ENCODE measurements around the gene MDFIC. TPM values are rescaled to one million over a fixed set of nuclear protein-coding genes. Genes with fewer than 3 reads are reported as not detected.

MDFIC gene
- polyA plus RNA-seq, 1 experiment = 35.9 TPM

- ChIA-PET CTCF (no interaction called here), POLR2A (no interaction called here)
- no peak for DNase-seq (ENCODE audit: low read depth, low spot score)
- no peak for TF ChIP-seq CTCF (IDR thresholded peaks at IDR 0.05; ENCODE audit: low read depth, low read length)
- H3K27me3 ChIP-seq (ENCODE audit: control insufficient read depth, insufficient read depth, low read length) = no peaks in the 10 kb centered on the region
- no peak overlapping the region for H3K4me3 ChIP-seq (ENCODE audit: low read depth, low read length)
- no peak overlapping the region for H3K27ac ChIP-seq (ENCODE audit: low read depth, low read length)
- no peaks in the 10 kb centered on the region for H3K9me3 ChIP-seq (ENCODE audit: control insufficient read depth, insufficient read depth, low read length)
Measured at GRCh38 chr7:114916261-114916892, 5.5 kb upstream of the MDFIC start.

- TF ChIP-seq CTCF (IDR thresholded peaks at IDR 0.05; ENCODE audit: low read depth, low read length) = no peak
- H3K9me3 ChIP-seq (ENCODE audit: control insufficient read depth, insufficient read depth, low read length) = no peaks in the 10 kb centered on the region
- no peak for DNase-seq (ENCODE audit: low read depth, low spot score)
- no peaks in the 10 kb centered on the region for H3K27me3 ChIP-seq (ENCODE audit: control insufficient read depth, insufficient read depth, low read length)
- POLR2A ChIA-PET = no interaction called here
- no peak overlapping the region for H3K27ac ChIP-seq (ENCODE audit: low read depth, low read length)
- no peak overlapping the region for H3K4me3 ChIP-seq (ENCODE audit: low read depth, low read length)
- CTCF ChIA-PET = no interaction called here
Measured at GRCh38 chr7:114917211-114917839, 4.6 kb upstream of the MDFIC start.

GRCh38 chr7:114919587-114919986, 2.3 kb upstream of the MDFIC start:
- no peak overlapping the region for H3K27ac ChIP-seq (ENCODE audit: low read depth, low read length)
- no peaks in the 10 kb centered on the region for H3K9me3 ChIP-seq (ENCODE audit: control insufficient read depth, insufficient read depth, low read length)
- TF ChIP-seq CTCF (IDR thresholded peaks at IDR 0.05; ENCODE audit: low read depth, low read length) = no peak
- CTCF ChIA-PET = no interaction called here
- DNase-seq (ENCODE audit: low read depth, low spot score) = no peak
- H3K4me3 ChIP-seq (ENCODE audit: low read depth, low read length) = no peak overlapping the region
- POLR2A ChIA-PET = no interaction called here
- no peaks in the 10 kb centered on the region for H3K27me3 ChIP-seq (ENCODE audit: control insufficient read depth, insufficient read depth, low read length)

- no peak for TF ChIP-seq CTCF (IDR thresholded peaks at IDR 0.05; ENCODE audit: low read depth, low read length)
- no peaks in the 10 kb centered on the region for H3K9me3 ChIP-seq (ENCODE audit: control insufficient read depth, insufficient read depth, low read length)
- ChIA-PET CTCF (interaction anchor here (1.0 kb wide), 1 partner anchor 11 kb away, joined by 3 read pairs; no protein-coding TSS in a partner anchor), POLR2A (no interaction called here)
- H3K27ac ChIP-seq (ENCODE audit: low read depth, low read length) = no peak overlapping the region
- H3K27me3 ChIP-seq (ENCODE audit: control insufficient read depth, insufficient read depth, low read length) = no peaks in the 10 kb centered on the region
- peak overlapping the region; percentile 81 for H3K4me3 ChIP-seq (ENCODE audit: low read depth, low read length)
- DNase-seq (ENCODE audit: low read depth, low spot score) = no peak
Measured at GRCh38 chr7:114921631-114922025, 266 bp upstream of the MDFIC start.

GRCh38 chr7:114922652-114923402, 933 bp downstream of the MDFIC start:
- peak overlapping the region; percentile 81 for H3K4me3 ChIP-seq (ENCODE audit: low read depth, low read length)
- DNase-seq (ENCODE audit: low read depth, low spot score) = no peak
- H3K9me3 ChIP-seq (ENCODE audit: control insufficient read depth, insufficient read depth, low read length) = no peaks in the 10 kb centered on the region
- peak overlapping the region; percentile 67 for H3K27ac ChIP-seq (ENCODE audit: low read depth, low read length)
- no peaks in the 10 kb centered on the region for H3K27me3 ChIP-seq (ENCODE audit: control insufficient read depth, insufficient read depth, low read length)
- TF ChIP-seq CTCF (IDR thresholded peaks at IDR 0.05; ENCODE audit: low read depth, low read length) = no peak
- POLR2A ChIA-PET = no interaction called here
- CTCF ChIA-PET = interaction anchor here (0.5 to 1.5 kb wide), 5 partner anchors 10 to 929 kb away, joined by 3 to 5 read pairs (median 3); no protein-coding TSS in a partner anchor

All from AG04450 (cell line).